22Rv1 (cell line): Measurements from ENCODE around the gene SCLT1.

Source experiments
- ZFX ChIP-seq: fragments of 450-650 bp; IDR thresholded peaks from 2 replicates; pipeline ENCODE4 v1.6.1; 2017; ENCODE audit warnings: antibody characterized with exemption, borderline replicate concordance
- TF ChIP-seq, protein P1 (sequence below): fragments of 450-650 bp; IDR thresholded peaks from 2 replicates; pipeline ENCODE4 v1.5.1; 2017; ENCODE audit warnings: mild to moderate bottlenecking

DNA sequence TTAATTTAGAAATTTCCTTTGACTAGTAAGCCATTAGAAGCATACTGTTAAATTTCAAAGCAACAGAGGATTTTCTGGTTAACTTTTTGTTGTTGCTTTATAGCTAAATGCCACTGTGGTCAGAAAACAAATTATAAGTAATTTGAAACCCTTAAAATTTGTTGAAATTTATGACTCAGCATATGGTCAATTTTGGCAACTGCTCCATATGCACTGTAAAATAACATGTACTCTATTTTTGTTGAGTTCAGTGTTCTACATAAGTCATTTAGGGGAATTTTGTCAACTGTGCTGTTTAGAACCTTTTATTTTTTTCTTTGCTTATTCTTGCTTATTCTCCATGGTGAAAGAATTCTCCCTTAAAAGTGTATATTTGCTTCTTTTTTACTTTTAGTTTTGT, 28.6 kb downstream of the SCLT1 start:
- TF ChIP-seq, protein P1, sequence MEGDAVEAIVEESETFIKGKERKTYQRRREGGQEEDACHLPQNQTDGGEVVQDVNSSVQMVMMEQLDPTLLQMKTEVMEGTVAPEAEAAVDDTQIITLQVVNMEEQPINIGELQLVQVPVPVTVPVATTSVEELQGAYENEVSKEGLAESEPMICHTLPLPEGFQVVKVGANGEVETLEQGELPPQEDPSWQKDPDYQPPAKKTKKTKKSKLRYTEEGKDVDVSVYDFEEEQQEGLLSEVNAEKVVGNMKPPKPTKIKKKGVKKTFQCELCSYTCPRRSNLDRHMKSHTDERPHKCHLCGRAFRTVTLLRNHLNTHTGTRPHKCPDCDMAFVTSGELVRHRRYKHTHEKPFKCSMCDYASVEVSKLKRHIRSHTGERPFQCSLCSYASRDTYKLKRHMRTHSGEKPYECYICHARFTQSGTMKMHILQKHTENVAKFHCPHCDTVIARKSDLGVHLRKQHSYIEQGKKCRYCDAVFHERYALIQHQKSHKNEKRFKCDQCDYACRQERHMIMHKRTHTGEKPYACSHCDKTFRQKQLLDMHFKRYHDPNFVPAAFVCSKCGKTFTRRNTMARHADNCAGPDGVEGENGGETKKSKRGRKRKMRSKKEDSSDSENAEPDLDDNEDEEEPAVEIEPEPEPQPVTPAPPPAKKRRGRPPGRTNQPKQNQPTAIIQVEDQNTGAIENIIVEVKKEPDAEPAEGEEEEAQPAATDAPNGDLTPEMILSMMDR, result no peak
- TF ChIP-seq ZFX, result no peak
